Osteoblast (primary cell): ENCODE data around the gene PIN1. TPM values are rescaled to one million over a fixed set of nuclear protein-coding genes. Genes with fewer than 3 reads are reported as not detected.

ENCODE experiments used
- DNase-seq: peaks from one replicate; pipeline ENCODE4 v3.0.0; 2011; ENCODE audit warnings: low spot score, mixed read lengths; ENCODE audit not compliant: insufficient read length; ENCODE audit errors: missing footprints
- H2AFZ ChIP-seq: 2 replicates; pipeline ENCODE4 v1.6.0; 2011; ENCODE audit warnings: mild to moderate bottlenecking, low read length
- H3K27ac ChIP-seq: 2 replicates; pipeline ENCODE4 v1.5.1; 2011; ENCODE audit warnings: mild to moderate bottlenecking, low read depth, low read length, moderate library complexity
- H3K27me3 ChIP-seq: 2 replicates; pipeline ENCODE4 v1.6.0; 2012; ENCODE audit warnings: mild to moderate bottlenecking, control low read depth, inconsistent platforms, low read length, moderate library complexity; ENCODE audit not compliant: insufficient read depth
- H3K36me3 ChIP-seq: 2 replicates; pipeline ENCODE4 v1.5.1; 2011; ENCODE audit warnings: mild to moderate bottlenecking, low read length, control low read depth, moderate library complexity; ENCODE audit not compliant: insufficient read depth
- H3K4me1 ChIP-seq: 2 replicates; pipeline ENCODE4 v1.5.1; 2011; ENCODE audit warnings: mild to moderate bottlenecking, low read length, control low read depth, moderate library complexity; ENCODE audit not compliant: insufficient read depth
- H3K4me2 ChIP-seq: 2 replicates; pipeline ENCODE4 v1.6.0; 2011; ENCODE audit warnings: mild to moderate bottlenecking, low read length; ENCODE audit not compliant: insufficient read depth
- H3K4me3 ChIP-seq: fragments of 200-600 bp; sonication (generic); 3 replicates; pipeline ENCODE4 v1.5.1; 2012; ENCODE audit warnings: mild to moderate bottlenecking, low read length, inconsistent platforms; ENCODE audit not compliant: insufficient read depth
- H3K79me2 ChIP-seq: 2 replicates; pipeline ENCODE4 v1.6.0; 2012; ENCODE audit warnings: mild to moderate bottlenecking, low read length, control low read depth, inconsistent platforms; ENCODE audit not compliant: insufficient read depth
- H3K9me3 ChIP-seq: 2 replicates; pipeline ENCODE4 v1.5.1; 2011; ENCODE audit warnings: low read depth, low read length, control low read depth
- H4K20me1 ChIP-seq: 2 replicates; pipeline ENCODE4 v1.6.0; 2012; ENCODE audit warnings: mild to moderate bottlenecking, low read length, control low read depth; ENCODE audit not compliant: insufficient read depth
- CTCF ChIP-seq: IDR thresholded peaks from 2 replicates; pipeline ENCODE4 v1.5.1; 2011; ENCODE audit warnings: mild to moderate bottlenecking, low read depth, low read length, moderate library complexity; ENCODE audit errors: extremely low read depth
- total RNA-seq: library from RNA; depleted of rRNA; stranded (reverse); fragments of >200 nt; gene quantifications from 2 replicates; pipeline ENCODE4 v1.2.3, GENCODE V29; 2012

Gene PIN1
- total RNA-seq, 1 donor, result 62.6 TPM

- peak within 1 kb of the TSS; percentile 100 for H3K4me3 ChIP-seq
- peaks cover 57% of the 10 kb centered on the region for H3K79me2 ChIP-seq
- H3K4me2 ChIP-seq, result peak within 1 kb of the TSS; percentile 95
- peak within 1 kb of the TSS; percentile 93 for H2AFZ ChIP-seq
- H3K36me3 ChIP-seq, result peaks cover 18% of the 10 kb centered on the region
- no peaks in the 10 kb centered on the region for H3K9me3 ChIP-seq
- H3K27me3 ChIP-seq, result no peaks in the 10 kb centered on the region
- peaks cover 10% of the 10 kb centered on the region for H3K4me1 ChIP-seq
- peaks cover 22% of the 10 kb centered on the region for H4K20me1 ChIP-seq
- TF ChIP-seq CTCF, result no peak
- peak; percentile 98 for DNase-seq
- peak within 1 kb of the TSS; percentile 67 for H3K27ac ChIP-seq
These were observed 7.6 kb upstream of the PIN1 start, which contains the start of gene UBL5 for GRCh38 chr19:9827289-9828238. Gene UBL5 (plus strand): TSS chr19:9827918. CDS start chr19:9828338, 420 bp downstream.

- peak overlapping the region; percentile 100 for H3K4me3 ChIP-seq
- DNase-seq, result peak; percentile 21
- no peaks in the 10 kb centered on the region for H3K9me3 ChIP-seq
- peaks cover 10% of the 10 kb centered on the region for H3K4me1 ChIP-seq
- H3K27ac ChIP-seq, result peak overlapping the region; percentile 67
- no peak for TF ChIP-seq CTCF
- H2AFZ ChIP-seq, result no peak overlapping the region
- peaks cover 18% of the 10 kb centered on the region for H3K36me3 ChIP-seq
- peaks cover 22% of the 10 kb centered on the region for H4K20me1 ChIP-seq
- H3K79me2 ChIP-seq, result peaks cover 57% of the 10 kb centered on the region
- peak overlapping the region; percentile 95 for H3K4me2 ChIP-seq
- no peaks in the 10 kb centered on the region for H3K27me3 ChIP-seq
These were observed 6.5 kb upstream of the PIN1 start for GRCh38 chr19:9828551-9829063.

- Histone ChIP-seq H3K4me1 (peaks cover 11% of the 10 kb centered on the region), H3K9me3 (no peaks in the 10 kb centered on the region), H3K79me2 (peaks cover 52% of the 10 kb centered on the region), H3K4me2 (peak overlapping the region; percentile 57), H4K20me1 (peaks cover 21% of the 10 kb centered on the region), H3K4me3 (peak overlapping the region; percentile 75), H3K27me3 (no peaks in the 10 kb centered on the region), H3K36me3 (peaks cover 28% of the 10 kb centered on the region), H3K27ac (no peak overlapping the region), H2AFZ (no peak overlapping the region)
- DNase-seq, result no peak
- no peak for TF ChIP-seq CTCF
These were observed 802 bp upstream of the PIN1 start for GRCh38 chr19:9834307-9834725.

GRCh38 chr19:9835507-9835949 is 410 bp downstream of the PIN1 start:
- DNase-seq, result no peak
- H3K79me2 ChIP-seq, result peaks cover 40% of the 10 kb centered on the region
- H3K27ac ChIP-seq, result peak overlapping the region; percentile 45
- H3K4me2 ChIP-seq, result peak overlapping the region; percentile 98
- H3K4me3 ChIP-seq, result peak overlapping the region; percentile 75
- peaks cover 17% of the 10 kb centered on the region for H3K36me3 ChIP-seq
- H3K4me1 ChIP-seq, result peaks cover 11% of the 10 kb centered on the region
- no peaks in the 10 kb centered on the region for H3K27me3 ChIP-seq
- TF ChIP-seq CTCF, result no peak
- peaks cover 13% of the 10 kb centered on the region for H4K20me1 ChIP-seq
- peak overlapping the region; percentile 59 for H2AFZ ChIP-seq
- H3K9me3 ChIP-seq, result no peaks in the 10 kb centered on the region
